Measurements from ENCODE around the gene C6orf15. TPM values are rescaled to one million over a fixed set of nuclear protein-coding genes. Genes with fewer than 3 reads are reported as not detected.
"Not testable (repeated sequence)": the region's sequence is repeated elsewhere in the genome, so short reads cannot be mapped to it uniquely, and the experiment has no call there.

C6orf15 gene
- total RNA-seq, 1 experiment from 2014 or later: not detected

GRCh38 chr6:31068669-31069340 lies 43.6 kb downstream of the C6orf15 start (continued):
- no peak for TF ChIP-seq ZNF274 (IDR thresholded peaks at IDR 0.05; ENCODE audit: low read depth, low read length)
- no peak for TF ChIP-seq SIN3A (IDR thresholded peaks at IDR 0.05; ENCODE audit: low read depth)
- no peak for TF ChIP-seq EGR1 (IDR thresholded peaks at IDR 0.05; ENCODE audit: low read depth)

- H3K79me2 ChIP-seq (ENCODE audit: insufficient read depth, low read length); H3K9me3 ChIP-seq (ENCODE audit: control insufficient read depth in 1 of 2, insufficient read depth in 1 of 2, low read depth in 1 of 2, low read length in 2 of 2); BruUV-seq (replicated peaks); H3K27me3 ChIP-seq (ENCODE audit: insufficient read depth, low read length); DNase-seq (ENCODE audit: low read depth, low spot score); RAD21 ChIA-PET (ENCODE audit: low non-redundant PET in 1 of 2, low total read pairs in 2 of 2, uncharacterized antibody in 2 of 2, unreplicated experiment in 2 of 2); H4K20me1 ChIP-seq (ENCODE audit: insufficient read depth); H3K9me2 ChIP-seq (ENCODE audit: insufficient read depth); H3K36me3 ChIP-seq (ENCODE audit: control insufficient read depth in 1 of 2, insufficient read depth in 2 of 2, low read length in 2 of 2); ATAC-seq; H3K4me2 ChIP-seq (ENCODE audit: low read length); H3K9ac ChIP-seq (ENCODE audit: low read length); H3K4me3 ChIP-seq (replicated peaks in 1 of 2; ENCODE audit: low read depth in 1 of 2, low read length in 2 of 2); H3K27ac ChIP-seq (ENCODE audit: low read depth, low read length); POLR2A ChIA-PET; intact Hi-C loops (cut with micrococcal nuclease): not testable (repeated sequence)
- Histone ChIP-seq H2AFZ (ENCODE audit: low read depth, low read length, poor library complexity, severe bottlenecking) (peak overlapping the region; percentile 89), H3K4me1 (ENCODE audit: control insufficient read depth in 1 of 2, insufficient read depth in 2 of 2, low read length in 2 of 2) (peaks cover 4 to 14% of the 10 kb centered on the region in 2 experiments; a peak in 3 of 4 replicates)
- CTCF ChIA-PET: interaction anchor here (1.5 to 3.3 kb wide), 4 partner anchors 11 to 246 kb away, joined by 3 to 44 read pairs (median 22); no protein-coding TSS in a partner anchor
Measured at GRCh38 chr6:31067891-31068668, 44.3 kb downstream of the C6orf15 start.

- DNase-seq (ENCODE audit: low read depth, low spot score); H2AFZ ChIP-seq (ENCODE audit: low read depth, low read length, poor library complexity, severe bottlenecking); H3K9me2 ChIP-seq (ENCODE audit: insufficient read depth); H3K36me3 ChIP-seq (ENCODE audit: control insufficient read depth in 1 of 2, insufficient read depth in 2 of 2, low read length in 2 of 2); H3K9ac ChIP-seq (ENCODE audit: low read length); H3K27me3 ChIP-seq (ENCODE audit: insufficient read depth, low read length); POLR2A ChIA-PET; ATAC-seq; H3K79me2 ChIP-seq (ENCODE audit: insufficient read depth, low read length); H3K9me3 ChIP-seq (ENCODE audit: control insufficient read depth in 1 of 2, insufficient read depth in 1 of 2, low read depth in 1 of 2, low read length in 2 of 2); H3K4me3 ChIP-seq (replicated peaks in 1 of 2; ENCODE audit: low read depth in 1 of 2, low read length in 2 of 2); H3K4me2 ChIP-seq (ENCODE audit: low read length); BruUV-seq (replicated peaks); CTCF ChIA-PET; H4K20me1 ChIP-seq (ENCODE audit: insufficient read depth); H3K27ac ChIP-seq (ENCODE audit: low read depth, low read length); RAD21 ChIA-PET (ENCODE audit: low non-redundant PET in 1 of 2, low total read pairs in 2 of 2, uncharacterized antibody in 2 of 2, unreplicated experiment in 2 of 2); intact Hi-C loops (cut with micrococcal nuclease): not testable (repeated sequence)
- peaks cover 4 to 14% of the 10 kb centered on the region in 2 experiments; a peak in 3 of 4 replicates for H3K4me1 ChIP-seq (ENCODE audit: control insufficient read depth in 1 of 2, insufficient read depth in 2 of 2, low read length in 2 of 2)
Measured at GRCh38 chr6:31067028-31067427, 45.3 kb downstream of the C6orf15 start.
